Trophoblast cell (in vitro differentiated cells and primary cell): ENCODE results near the gene KIF16B.

Source experiments
- DNase-seq, 2 donors: peaks; one replicate each; pipeline ENCODE4 v3.0.0-alpha.2; 2016
- H2AFZ ChIP-seq: 2 replicates; pipeline ENCODE4 v1.6.1; 2013; ENCODE audit warnings: low read length, moderate library complexity, mild to moderate bottlenecking; ENCODE audit not compliant: insufficient read depth, poor library complexity
- H2AK5ac ChIP-seq: 2 replicates; pipeline ENCODE4 v1.6.1; 2013; ENCODE audit warnings: mild to moderate bottlenecking, low read length
- H2BK120ac ChIP-seq: 2 replicates; pipeline ENCODE4 v1.6.1; 2013; ENCODE audit warnings: low read length, mild to moderate bottlenecking, moderate library complexity; ENCODE audit not compliant: insufficient read depth, poor library complexity
- H2BK12ac ChIP-seq: 2 replicates; pipeline ENCODE4 v1.6.1; 2013; ENCODE audit warnings: mild to moderate bottlenecking, low read length, moderate library complexity
- H2BK5ac ChIP-seq: 2 replicates; pipeline ENCODE4 v1.6.1; 2013; ENCODE audit warnings: low read length, low read depth, moderate library complexity, mild to moderate bottlenecking; ENCODE audit not compliant: poor library complexity
- H3K14ac ChIP-seq: 2 replicates; pipeline ENCODE4 v1.6.1; 2013; ENCODE audit warnings: mild to moderate bottlenecking, low read length
- H3K18ac ChIP-seq: 2 replicates; pipeline ENCODE4 v1.6.1; 2013; ENCODE audit warnings: mild to moderate bottlenecking, low read length
- H3K23ac ChIP-seq: 2 replicates; pipeline ENCODE4 v1.6.1; 2013; ENCODE audit warnings: low read length
- H3K27ac ChIP-seq: 2 replicates; pipeline ENCODE4 v1.5.1; 2013; ENCODE audit warnings: low read depth, mild to moderate bottlenecking, inconsistent platforms, low read length, moderate library complexity
- H3K27me3 ChIP-seq: 2 replicates; pipeline ENCODE4 v1.6.1; 2013; ENCODE audit warnings: inconsistent platforms, mild to moderate bottlenecking, low read length, moderate library complexity; ENCODE audit not compliant: insufficient read depth
- H3K36me3 ChIP-seq, 2 experiments: 1 replicate in 1 of 2; 2 replicates in 1 of 2; pipeline ENCODE4 v1.6.1; 2013; ENCODE audit warnings: low read length in 2 of 2, mild to moderate bottlenecking in 2 of 2, moderate library complexity in 1 of 2; ENCODE audit not compliant: insufficient read depth in 2 of 2, control insufficient read depth in 1 of 2
- H3K4ac ChIP-seq: 2 replicates; pipeline ENCODE4 v1.6.1; 2013; ENCODE audit warnings: low read depth, mild to moderate bottlenecking, low read length, moderate library complexity
- H3K4me1 ChIP-seq, 2 experiments: 1 replicate in 1 of 2; 2 replicates in 1 of 2; pipeline ENCODE4 v1.6.1; 2013; ENCODE audit warnings: low read length in 2 of 2, mild to moderate bottlenecking in 2 of 2, moderate library complexity in 1 of 2; ENCODE audit not compliant: insufficient read depth in 2 of 2, control insufficient read depth in 1 of 2
- H3K4me2 ChIP-seq: 2 replicates; pipeline ENCODE4 v1.6.1; 2013; ENCODE audit warnings: inconsistent platforms, mild to moderate bottlenecking, low read length, moderate library complexity
- H3K4me3 ChIP-seq: 2 replicates; pipeline ENCODE4 v1.5.1; 2013; ENCODE audit warnings: mild to moderate bottlenecking, low read depth, low read length, inconsistent platforms
- H3K79me1 ChIP-seq: one replicate; pipeline ENCODE4 v1.6.1; 2013; ENCODE audit warnings: low read length
- H3K79me2 ChIP-seq: 2 replicates; pipeline ENCODE4 v1.6.1; 2013; ENCODE audit warnings: low read length, mild to moderate bottlenecking; ENCODE audit not compliant: control insufficient read depth, insufficient read depth, poor library complexity
- H3K9ac ChIP-seq: 2 replicates; pipeline ENCODE4 v1.6.1; 2013; ENCODE audit warnings: mild to moderate bottlenecking, low read length
- H3K9me3 ChIP-seq: 2 replicates; pipeline ENCODE4 v1.6.1; 2013; ENCODE audit warnings: low read depth, mild to moderate bottlenecking, control low read depth, inconsistent platforms, low read length; ENCODE audit not compliant: insufficient read depth
- H4K12ac ChIP-seq: 2 replicates; pipeline ENCODE4 v1.6.1; 2013; ENCODE audit warnings: low read depth, mild to moderate bottlenecking, low read length, moderate library complexity
- H4K8ac ChIP-seq: 2 replicates; pipeline ENCODE4 v1.6.1; 2013; ENCODE audit warnings: low read depth, mild to moderate bottlenecking, low read length, moderate library complexity
- H4K91ac ChIP-seq: one replicate; pipeline ENCODE4 v1.6.1; 2013; ENCODE audit warnings: low read depth, mild to moderate bottlenecking, low read length, moderate library complexity
- WGBS: extraction: QIAGEN DNeasy Blood & Tissue Kit; methylation state at CpG from one replicate; pipeline ENCODE4 v1.1.7; 2013; ENCODE audit warnings: missing lambda C conversion rate; ENCODE audit not compliant: insufficient read length, insufficient coverage; ENCODE audit errors: extremely low coverage; 5-methylcytosine and 5-hydroxymethylcytosine counted together

The KIF16B gene

DNA sequence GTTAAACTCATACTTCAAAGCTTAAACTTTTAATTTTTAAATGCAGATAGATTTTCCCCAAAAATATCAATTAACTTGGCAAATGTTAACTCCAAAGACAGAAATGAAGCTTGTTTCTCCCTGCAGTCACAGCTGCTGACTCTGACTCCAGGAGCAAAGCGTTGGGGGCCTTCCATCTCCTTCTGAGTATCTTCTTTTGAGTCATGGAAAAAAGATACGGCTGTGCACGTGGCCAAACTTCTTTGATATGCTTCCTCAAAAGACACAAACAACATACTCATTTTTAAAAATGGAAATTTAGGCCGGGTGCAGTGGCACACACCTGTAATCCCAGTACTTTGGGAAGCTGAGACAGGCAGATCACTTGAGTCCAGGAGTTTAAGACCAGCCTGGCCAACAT lies 28.3 kb downstream of the KIF16B start:
- H3K4me2 ChIP-seq, result no peak overlapping the region
- DNase-seq, result no peak
- H2BK120ac ChIP-seq, result no peak overlapping the region
- no peak overlapping the region for H3K4ac ChIP-seq
- no peaks in the 10 kb centered on the region for H3K27me3 ChIP-seq
- H3K9ac ChIP-seq, result no peak overlapping the region
- H4K91ac ChIP-seq, result no peak overlapping the region
- WGBS, result no CpG with 5 or more reads among the region's 4 CpGs
- no peak overlapping the region for H2BK5ac ChIP-seq
- H3K4me3 ChIP-seq, result no peak overlapping the region
- H2AK5ac ChIP-seq, result no peak overlapping the region
- H3K23ac ChIP-seq, result no peak overlapping the region
- no peaks in the 10 kb centered on the region for H3K36me3 ChIP-seq
- H2BK12ac ChIP-seq, result no peak overlapping the region
- no peak overlapping the region for H4K8ac ChIP-seq
- H4K12ac ChIP-seq, result no peak overlapping the region
- H3K4me1 ChIP-seq, result peaks cover 3 to 4% of the 10 kb centered on the region in 2 experiments
- H3K27ac ChIP-seq, result no peak overlapping the region
- no peak overlapping the region for H3K14ac ChIP-seq
- H3K9me3 ChIP-seq, result no peaks in the 10 kb centered on the region
- no peaks in the 10 kb centered on the region for H3K79me2 ChIP-seq
- H3K79me1 ChIP-seq, result no peaks in the 10 kb centered on the region
- no peak overlapping the region for H2AFZ ChIP-seq
- H3K18ac ChIP-seq, result no peak overlapping the region

DNA sequence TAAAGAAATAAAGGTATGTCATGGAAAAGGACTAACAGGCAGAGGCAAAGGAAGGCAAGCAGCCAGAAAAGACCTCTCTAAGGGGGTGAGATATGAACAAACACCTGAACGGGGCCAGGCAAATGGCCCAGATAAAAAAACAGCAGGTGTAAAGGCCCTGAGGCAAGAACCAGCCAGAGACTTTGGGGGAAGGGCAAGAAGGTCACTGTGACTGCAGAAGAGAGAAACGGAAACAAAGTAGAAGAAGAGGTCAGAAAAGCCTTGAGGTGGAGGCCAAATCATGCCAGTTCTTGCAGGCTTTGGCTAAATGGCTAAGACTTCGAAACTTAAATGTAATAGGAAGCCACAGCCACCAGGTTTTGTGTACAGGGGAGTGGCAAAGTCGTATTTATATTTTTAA lies 30.8 kb downstream of the KIF16B start:
- H3K9ac ChIP-seq, result no peak overlapping the region
- no peak overlapping the region for H3K4ac ChIP-seq
- H3K79me2 ChIP-seq, result no peaks in the 10 kb centered on the region
- no peak overlapping the region for H4K91ac ChIP-seq
- H4K8ac ChIP-seq, result no peak overlapping the region
- H3K27ac ChIP-seq, result no peak overlapping the region
- H2BK12ac ChIP-seq, result no peak overlapping the region
- no peaks in the 10 kb centered on the region for H3K27me3 ChIP-seq
- no peaks in the 10 kb centered on the region for H3K79me1 ChIP-seq
- no CpG with 5 or more reads among the region's 4 CpGs for WGBS
- H3K14ac ChIP-seq, result no peak overlapping the region
- H2BK120ac ChIP-seq, result no peak overlapping the region
- H3K4me3 ChIP-seq, result no peak overlapping the region
- no peak overlapping the region for H3K23ac ChIP-seq
- H3K18ac ChIP-seq, result no peak overlapping the region
- no peak overlapping the region for H2AFZ ChIP-seq
- no peaks in the 10 kb centered on the region for H3K36me3 ChIP-seq
- no peaks in the 10 kb centered on the region for H3K9me3 ChIP-seq
- no peak for DNase-seq
- H2AK5ac ChIP-seq, result no peak overlapping the region
- no peak overlapping the region for H3K4me2 ChIP-seq
- H2BK5ac ChIP-seq, result no peak overlapping the region
- no peak overlapping the region for H4K12ac ChIP-seq
- peaks cover 3 to 7% of the 10 kb centered on the region in 2 experiments for H3K4me1 ChIP-seq

DNA sequence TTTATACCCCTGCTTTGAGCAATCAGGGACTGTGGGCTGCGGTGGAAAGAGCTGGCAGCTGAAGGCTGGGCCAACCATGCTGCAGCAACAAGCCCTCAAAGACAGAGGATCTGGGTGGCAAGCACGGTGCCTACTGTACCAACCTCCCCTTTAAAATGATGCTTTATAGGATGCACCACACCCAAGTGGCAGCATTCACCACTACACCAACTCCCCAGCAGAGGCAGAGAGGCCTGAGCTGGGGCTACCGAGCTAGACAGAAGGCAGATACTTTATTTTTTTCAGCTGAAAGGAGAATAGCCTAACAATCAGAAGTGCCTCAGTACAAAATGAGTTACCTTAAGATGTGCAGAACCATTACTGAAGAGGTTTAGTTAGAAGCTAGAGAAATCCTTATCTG lies 31.4 kb downstream of the KIF16B start:
- no CpG with 5 or more reads among the region's 3 CpGs for WGBS
- Histone ChIP-seq H3K36me3 (no peaks in the 10 kb centered on the region), H4K12ac (no peak overlapping the region), H3K4ac (no peak overlapping the region), H3K27me3 (no peaks in the 10 kb centered on the region), H3K9ac (no peak overlapping the region), H2BK120ac (no peak overlapping the region), H3K23ac (no peak overlapping the region), H3K14ac (no peak overlapping the region), H2AFZ (no peak overlapping the region), H3K4me2 (no peak overlapping the region), H2BK5ac (no peak overlapping the region), H3K79me1 (no peaks in the 10 kb centered on the region), H4K91ac (no peak overlapping the region), H2BK12ac (no peak overlapping the region), H3K27ac (no peak overlapping the region), H3K4me1 (peaks cover 3 to 7% of the 10 kb centered on the region in 2 experiments), H2AK5ac (no peak overlapping the region), H4K8ac (no peak overlapping the region), H3K79me2 (no peaks in the 10 kb centered on the region), H3K18ac (no peak overlapping the region), H3K4me3 (no peak overlapping the region), H3K9me3 (no peaks in the 10 kb centered on the region)
- DNase-seq, result no peak

DNA sequence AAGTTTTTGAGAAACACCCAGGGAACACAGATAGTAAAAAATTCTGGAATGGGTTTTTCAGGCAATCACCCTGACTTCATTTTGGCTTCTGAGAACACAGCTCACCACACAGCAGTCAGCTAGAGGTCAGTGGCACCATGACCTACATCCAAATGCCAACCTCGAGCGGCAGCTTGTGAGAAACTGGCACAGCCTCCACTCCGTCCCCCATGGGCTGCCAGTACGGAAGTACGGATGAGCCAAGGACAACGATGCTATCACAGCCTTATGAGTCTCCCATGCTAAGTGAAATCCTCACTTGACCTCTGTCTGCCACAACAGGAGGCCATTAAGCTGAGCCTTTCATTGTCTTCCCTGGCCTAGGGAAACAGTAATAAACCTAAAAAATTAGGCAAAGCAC lies 32.0 kb downstream of the KIF16B start:
- no peak overlapping the region for H3K18ac ChIP-seq
- H3K79me1 ChIP-seq, result no peaks in the 10 kb centered on the region
- H4K12ac ChIP-seq, result no peak overlapping the region
- no peak overlapping the region for H3K9ac ChIP-seq
- H2BK12ac ChIP-seq, result no peak overlapping the region
- H3K9me3 ChIP-seq, result no peaks in the 10 kb centered on the region
- no peak overlapping the region for H2BK120ac ChIP-seq
- no peak overlapping the region for H4K91ac ChIP-seq
- no peaks in the 10 kb centered on the region for H3K79me2 ChIP-seq
- no peak overlapping the region for H3K27ac ChIP-seq
- H3K23ac ChIP-seq, result no peak overlapping the region
- H4K8ac ChIP-seq, result no peak overlapping the region
- no peak overlapping the region for H2BK5ac ChIP-seq
- no peak overlapping the region for H3K4me2 ChIP-seq
- H3K4ac ChIP-seq, result no peak overlapping the region
- DNase-seq, result no peak
- no peak overlapping the region for H3K4me3 ChIP-seq
- no peak overlapping the region for H2AK5ac ChIP-seq
- WGBS, result no CpG with 5 or more reads among the region's 6 CpGs
- no peaks in the 10 kb centered on the region for H3K27me3 ChIP-seq
- no peak overlapping the region for H3K14ac ChIP-seq
- H3K36me3 ChIP-seq, result no peaks in the 10 kb centered on the region
- H3K4me1 ChIP-seq, result peaks cover 3 to 7% of the 10 kb centered on the region in 2 experiments
- H2AFZ ChIP-seq, result no peak overlapping the region
